ENCODE results near the gene ABCC8. TPM values are rescaled to one million over a fixed set of nuclear protein-coding genes. Genes with fewer than 3 reads are reported as not detected.
A peak's percentile ranks its signal among the peaks of the same experiment; 100 is the strongest.

ABCC8 gene
- polyA plus RNA-seq, 3 donors = not detected

DNA sequence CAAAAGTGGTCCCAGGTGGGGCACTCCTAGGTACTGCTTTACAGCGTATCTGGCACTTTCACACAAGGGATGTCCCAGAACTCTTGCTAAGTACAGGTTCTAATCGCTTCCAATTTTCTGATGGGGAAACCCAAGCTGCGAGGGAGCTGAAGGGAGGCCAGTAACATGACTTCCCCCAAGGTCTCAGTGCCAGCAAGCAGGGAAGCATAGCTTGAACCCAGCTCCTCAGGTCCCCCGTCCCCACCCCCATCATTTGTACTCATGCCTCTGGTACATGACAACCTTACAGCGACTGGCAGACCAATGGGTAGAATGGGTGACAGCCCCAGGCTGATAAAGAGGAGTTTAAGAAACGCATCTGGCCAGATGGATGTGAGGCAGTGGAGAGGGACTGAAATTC lies 716 bp upstream of the ABCC8 start:
- 35% methylated on average over 3 of the region's 6 CpGs for WGBS (ENCODE audit: insufficient coverage)

DNA sequence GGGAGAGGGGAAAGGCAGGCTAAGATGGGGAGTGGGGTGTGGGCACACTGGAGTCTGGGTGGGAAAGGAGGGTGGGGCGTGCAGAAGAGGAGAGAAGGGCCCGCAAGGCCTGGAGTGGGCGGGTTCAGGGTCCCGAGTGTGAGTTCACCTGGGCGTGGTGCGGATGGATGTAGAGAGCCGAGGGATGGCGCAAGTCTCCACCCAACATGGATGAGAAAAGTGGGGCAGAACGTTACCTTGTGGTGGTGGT lies 364 bp upstream of the ABCC8 start:
- Histone ChIP-seq H3K4me1 (ENCODE audit: control insufficient read depth in 1 of 2, insufficient read depth in 2 of 2, low read length in 2 of 2) (no peaks in the 10 kb centered on the region), H2AFZ (ENCODE audit: insufficient read depth, low read depth, low read length, poor library complexity, severe bottlenecking) (no peak overlapping the region), H3K27ac (ENCODE audit: low read depth in 1 of 2, low read length in 2 of 2) (no peak overlapping the region), H3K9ac (ENCODE audit: insufficient read depth, low read length, poor library complexity, severe bottlenecking) (no peak overlapping the region), H3K79me2 (ENCODE audit: insufficient read depth, low read length) (no peaks in the 10 kb centered on the region), H3K36me3 (replicated peaks in 1 of 2; ENCODE audit: control insufficient read depth in 1 of 2, insufficient read depth in 2 of 2, low read length in 2 of 2) (no peaks in the 10 kb centered on the region), H3K4me2 (replicated peaks; ENCODE audit: extremely low read depth, low read length, poor library complexity, severe bottlenecking) (no peak overlapping the region), H4K20me1 (ENCODE audit: insufficient read depth, low read length) (no peaks in the 10 kb centered on the region), H3K27me3 (ENCODE audit: control insufficient read depth in 2 of 2, insufficient read depth in 2 of 2, low read length in 2 of 2) (peaks cover 24 to 59% of the 10 kb centered on the region in 2 donors), H3K9me3 (replicated peaks in 1 of 2; ENCODE audit: control insufficient read depth in 1 of 2, insufficient read depth in 1 of 2, low read length in 2 of 2) (no peaks in the 10 kb centered on the region), H3K4me3 (replicated peaks in 1 of 3; ENCODE audit: low read depth in 2 of 3, low read length in 3 of 3) (no peak overlapping the region)
- TF ChIP-seq, protein P1, sequence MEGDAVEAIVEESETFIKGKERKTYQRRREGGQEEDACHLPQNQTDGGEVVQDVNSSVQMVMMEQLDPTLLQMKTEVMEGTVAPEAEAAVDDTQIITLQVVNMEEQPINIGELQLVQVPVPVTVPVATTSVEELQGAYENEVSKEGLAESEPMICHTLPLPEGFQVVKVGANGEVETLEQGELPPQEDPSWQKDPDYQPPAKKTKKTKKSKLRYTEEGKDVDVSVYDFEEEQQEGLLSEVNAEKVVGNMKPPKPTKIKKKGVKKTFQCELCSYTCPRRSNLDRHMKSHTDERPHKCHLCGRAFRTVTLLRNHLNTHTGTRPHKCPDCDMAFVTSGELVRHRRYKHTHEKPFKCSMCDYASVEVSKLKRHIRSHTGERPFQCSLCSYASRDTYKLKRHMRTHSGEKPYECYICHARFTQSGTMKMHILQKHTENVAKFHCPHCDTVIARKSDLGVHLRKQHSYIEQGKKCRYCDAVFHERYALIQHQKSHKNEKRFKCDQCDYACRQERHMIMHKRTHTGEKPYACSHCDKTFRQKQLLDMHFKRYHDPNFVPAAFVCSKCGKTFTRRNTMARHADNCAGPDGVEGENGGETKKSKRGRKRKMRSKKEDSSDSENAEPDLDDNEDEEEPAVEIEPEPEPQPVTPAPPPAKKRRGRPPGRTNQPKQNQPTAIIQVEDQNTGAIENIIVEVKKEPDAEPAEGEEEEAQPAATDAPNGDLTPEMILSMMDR (IDR thresholded peaks at IDR 0.05) = no peak
- 17% methylated on average over 8 of the region's 9 CpGs for WGBS (ENCODE audit: insufficient coverage)
- no peak for DNase-seq
- Mint-ChIP-seq H3K27me3 (ENCODE audit: low read depth in 3 of 3) (peaks cover 50 to 74% (median 53%) of the 10 kb centered on the region in 3 donors), H3K27ac (no peak overlapping the region), H3K36me3 (no peaks in the 10 kb centered on the region), H3K4me3 (peak overlapping the region in 1 of 2 donors; percentile 77), H3K9me3 (peaks cover 0 to 6% (median 0%) of the 10 kb centered on the region in 7 donors), H3K4me1 (peaks cover 2% of the 10 kb centered on the region)
- intact Hi-C loops (cut with micrococcal nuclease) = no loop called here

More for the DNA sequence above, 716 bp upstream of the ABCC8 start:
- Mint-ChIP-seq H3K4me3 (peak overlapping the region in 1 of 2 donors; percentile 77), H3K27ac (no peak overlapping the region), H3K27me3 (ENCODE audit: low read depth in 3 of 3) (peaks cover 50 to 72% (median 53%) of the 10 kb centered on the region in 3 donors), H3K9me3 (peaks cover 0 to 6% (median 0%) of the 10 kb centered on the region in 7 donors), H3K36me3 (no peaks in the 10 kb centered on the region), H3K4me1 (peaks cover 2% of the 10 kb centered on the region)
- intact Hi-C loops (cut with micrococcal nuclease) = no loop called here
- Histone ChIP-seq H3K9me3 (replicated peaks in 1 of 2; ENCODE audit: control insufficient read depth in 1 of 2, insufficient read depth in 1 of 2, low read length in 2 of 2) (no peaks in the 10 kb centered on the region), H3K36me3 (replicated peaks in 1 of 2; ENCODE audit: control insufficient read depth in 1 of 2, insufficient read depth in 2 of 2, low read length in 2 of 2) (no peaks in the 10 kb centered on the region), H3K4me1 (ENCODE audit: control insufficient read depth in 1 of 2, insufficient read depth in 2 of 2, low read length in 2 of 2) (no peaks in the 10 kb centered on the region), H3K4me2 (replicated peaks; ENCODE audit: extremely low read depth, low read length, poor library complexity, severe bottlenecking) (no peak overlapping the region), H2AFZ (ENCODE audit: insufficient read depth, low read depth, low read length, poor library complexity, severe bottlenecking) (no peak overlapping the region), H3K9ac (ENCODE audit: insufficient read depth, low read length, poor library complexity, severe bottlenecking) (no peak overlapping the region), H3K79me2 (ENCODE audit: insufficient read depth, low read length) (no peaks in the 10 kb centered on the region), H3K27me3 (ENCODE audit: control insufficient read depth in 2 of 2, insufficient read depth in 2 of 2, low read length in 2 of 2) (peaks cover 24 to 59% of the 10 kb centered on the region in 2 donors), H4K20me1 (ENCODE audit: insufficient read depth, low read length) (no peaks in the 10 kb centered on the region), H3K4me3 (replicated peaks in 1 of 3; ENCODE audit: low read depth in 2 of 3, low read length in 3 of 3) (no peak overlapping the region), H3K27ac (ENCODE audit: low read depth in 1 of 2, low read length in 2 of 2) (no peak overlapping the region)
- TF ChIP-seq, protein P1 (IDR thresholded peaks at IDR 0.05) = no peak
- no peak for DNase-seq

Data from CD14-positive monocyte (primary cell).